Neuronal stem cell (in vitro differentiated cells): ENCODE measurements around the gene FN3K.
A peak's percentile ranks its signal among the peaks of the same experiment; 100 is the strongest.
"Not testable (repeated sequence)": the region's sequence is repeated elsewhere in the genome, so short reads cannot be mapped to it uniquely, and the experiment has no call there.

Experiments used
- DNase-seq: peaks from one replicate; pipeline ENCODE4 v3.0.0-alpha.2; 2013; ENCODE audit warnings: low spot score
- H2AFZ ChIP-seq: one replicate; pipeline ENCODE4 v1.6.1; 2013; ENCODE audit warnings: mild to moderate bottlenecking, low read length, inconsistent platforms
- H2AK5ac ChIP-seq: 2 replicates; pipeline ENCODE4 v1.6.1; 2013; ENCODE audit warnings: low read depth, mild to moderate bottlenecking, inconsistent platforms, low read length, moderate library complexity, mixed read lengths
- H2BK120ac ChIP-seq: 2 replicates; pipeline ENCODE4 v1.6.1; 2013; ENCODE audit warnings: low read depth, mild to moderate bottlenecking, inconsistent platforms, low read length, moderate library complexity, mixed read lengths
- H2BK12ac ChIP-seq: one replicate; pipeline ENCODE4 v1.6.1; 2013; ENCODE audit warnings: low read length, inconsistent platforms
- H2BK15ac ChIP-seq: 2 replicates; pipeline ENCODE4 v1.6.1; 2013; ENCODE audit warnings: mild to moderate bottlenecking, low read length, inconsistent platforms, mixed read lengths
- H2BK5ac ChIP-seq: one replicate; pipeline ENCODE4 v1.6.1; 2013; ENCODE audit warnings: inconsistent platforms, mild to moderate bottlenecking, low read length, moderate library complexity
- H3K14ac ChIP-seq: one replicate; pipeline ENCODE4 v1.6.1; 2013; ENCODE audit warnings: low read length, inconsistent platforms
- H3K18ac ChIP-seq: 2 replicates; pipeline ENCODE4 v1.6.1; 2013; ENCODE audit warnings: low read length, inconsistent platforms
- H3K23ac ChIP-seq: 2 replicates; pipeline ENCODE4 v1.6.1; 2013; ENCODE audit warnings: low read depth, mild to moderate bottlenecking, mixed read lengths, low read length, inconsistent platforms; ENCODE audit not compliant: poor library complexity
- H3K27ac ChIP-seq: replicated peaks from 3 replicates; pipeline ENCODE4 v1.5.1; 2013; ENCODE audit warnings: low read length, inconsistent platforms
- H3K27me3 ChIP-seq, 3 experiments: 2 replicates each; pipeline ENCODE4 v1.6.1; 2013; ENCODE audit warnings: low read length in 3 of 3, mild to moderate bottlenecking in 2 of 3, inconsistent platforms in 1 of 3, low read depth in 1 of 3, mixed read lengths in 1 of 3, moderate library complexity in 1 of 3; ENCODE audit not compliant: control insufficient read depth in 3 of 3, insufficient read depth in 3 of 3
- H3K36me3 ChIP-seq, 2 donors: replicated peaks in 1 of 2; 2 replicates each; pipeline ENCODE4 v1.6.1; 2013; ENCODE audit warnings: low read length in 2 of 2; ENCODE audit not compliant: control insufficient read depth in 2 of 2, insufficient read depth in 2 of 2
- H3K4ac ChIP-seq: 2 replicates; pipeline ENCODE4 v1.6.1; 2013; ENCODE audit warnings: inconsistent platforms, mild to moderate bottlenecking, low read length, moderate library complexity
- H3K4me1 ChIP-seq, 2 donors: 1 replicate in 1 of 2; 2 replicates in 1 of 2; pipeline ENCODE4 v1.6.1; 2013; ENCODE audit warnings: low read length in 2 of 2, low read depth in 1 of 2; ENCODE audit not compliant: control insufficient read depth in 2 of 2, insufficient read depth in 1 of 2
- H3K4me2 ChIP-seq: one replicate; pipeline ENCODE4 v1.6.1; 2013; ENCODE audit warnings: mild to moderate bottlenecking, low read length, inconsistent platforms; ENCODE audit not compliant: insufficient read depth, poor library complexity, severe bottlenecking
- H3K4me3 ChIP-seq, 2 donors: 2 replicates each; pipeline ENCODE4 v1.5.1; 2013; ENCODE audit warnings: low read length in 2 of 2, mild to moderate bottlenecking in 2 of 2, inconsistent platforms in 1 of 2, moderate library complexity in 1 of 2
- H3K79me1 ChIP-seq: one replicate; pipeline ENCODE4 v1.6.1; 2013; ENCODE audit warnings: low read depth, mild to moderate bottlenecking, inconsistent platforms, low read length, moderate library complexity
- H3K9ac ChIP-seq: one replicate; pipeline ENCODE4 v1.6.1; 2013; ENCODE audit warnings: mild to moderate bottlenecking, low read depth, low read length, inconsistent platforms; ENCODE audit not compliant: poor library complexity
- H3K9me3 ChIP-seq, 2 donors: replicated peaks in 1 of 2; 2 replicates each; pipeline versions ENCODE3 to v1.6.1; 2013; ENCODE audit warnings: low read length in 2 of 2, mild to moderate bottlenecking in 2 of 2, inconsistent platforms in 1 of 2, low read depth in 1 of 2, mixed read lengths in 1 of 2, moderate library complexity in 1 of 2; ENCODE audit not compliant: control insufficient read depth in 2 of 2, insufficient read depth in 1 of 2
- H4K8ac ChIP-seq: one replicate; pipeline ENCODE4 v1.6.1; 2013; ENCODE audit warnings: low read depth, mild to moderate bottlenecking, inconsistent platforms, low read length, moderate library complexity
- H4K91ac ChIP-seq: one replicate; pipeline ENCODE4 v1.6.1; 2013; ENCODE audit warnings: low read length, low read depth, mild to moderate bottlenecking, inconsistent platforms; ENCODE audit not compliant: poor library complexity
- WGBS, 2 donors: extraction: QIAGEN DNeasy Blood & Tissue Kit; methylation state at CpG; one replicate each; pipeline ENCODE4 v1.1.7; 2013; ENCODE audit warnings: missing lambda C conversion rate in 2 of 2, mixed read lengths in 1 of 2; ENCODE audit not compliant: insufficient read length in 2 of 2, insufficient replicate concordance in 1 of 2; ENCODE audit errors: extremely low coverage in 2 of 2; 5-methylcytosine and 5-hydroxymethylcytosine counted together

FN3K gene

GRCh38 chr17:82782657-82783207 is 47.3 kb downstream of the FN3K start:
- no peak overlapping the region for H2BK12ac ChIP-seq
- H2BK120ac ChIP-seq = no peak overlapping the region
- peak overlapping the region; percentile 23 for H3K23ac ChIP-seq
- no peak overlapping the region for H3K4ac ChIP-seq
- H4K8ac ChIP-seq = no peak overlapping the region
- peaks cover 0 to 2% of the 10 kb centered on the region in 2 donors for H3K4me1 ChIP-seq
- H2BK15ac ChIP-seq = peak overlapping the region; percentile 47
- peaks cover 20 to 68% of the 10 kb centered on the region in 2 donors for H3K36me3 ChIP-seq
- H3K9ac ChIP-seq = peak overlapping the region; percentile 47
- peaks cover 15% of the 10 kb centered on the region for H3K79me1 ChIP-seq
- no peak overlapping the region for H4K91ac ChIP-seq
- H3K14ac ChIP-seq = peak overlapping the region; percentile 84
- H2AK5ac ChIP-seq = peak overlapping the region; percentile 43
- H3K9me3 ChIP-seq = no peaks in the 10 kb centered on the region
- no peak overlapping the region for H3K27ac ChIP-seq
- peak overlapping the region in 1 of 2 donors; percentile 22 for H3K4me3 ChIP-seq
- no CpG with 5 or more reads among the region's 42 CpGs for WGBS, 2 donors
- H3K18ac ChIP-seq = peak overlapping the region; percentile 19
- no peak overlapping the region for H2AFZ ChIP-seq
- peak overlapping the region; percentile 71 for H2BK5ac ChIP-seq
- H3K27me3 ChIP-seq = no peaks in the 10 kb centered on the region
- no peak for DNase-seq
- no peak overlapping the region for H3K4me2 ChIP-seq

DNA sequence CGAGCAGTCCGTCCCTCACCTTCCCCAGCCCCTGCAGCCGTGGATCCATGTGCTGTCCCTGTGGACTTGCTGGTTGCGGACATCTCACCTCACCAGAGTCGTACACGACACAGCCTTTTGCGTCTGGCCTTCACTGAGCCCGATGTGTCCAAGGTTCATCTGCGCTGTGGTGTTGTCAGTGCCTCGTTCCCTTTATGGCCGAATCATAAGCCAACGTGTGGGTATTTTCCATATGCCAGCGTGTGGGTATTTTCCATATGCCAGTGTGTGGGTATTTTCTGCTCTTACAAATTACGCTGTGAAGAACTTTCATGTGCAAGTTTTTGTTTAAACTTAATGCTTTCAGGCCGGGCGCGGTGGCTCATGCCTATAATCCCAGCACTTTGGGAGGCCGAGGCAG is 48.1 kb downstream of the FN3K start:
- H3K4me2 ChIP-seq = no peak overlapping the region
- H3K14ac ChIP-seq = no peak overlapping the region
- no peak overlapping the region for H3K23ac ChIP-seq
- peak overlapping the region; percentile 86 for H4K8ac ChIP-seq
- DNase-seq = no peak
- H2BK120ac ChIP-seq = no peak overlapping the region
- H3K27ac ChIP-seq = no peak overlapping the region
- no CpG with 5 or more reads among the region's 18 CpGs for WGBS, 2 donors
- H3K4me3 ChIP-seq = no peak overlapping the region
- no peak overlapping the region for H2BK5ac ChIP-seq
- no peak overlapping the region for H2BK15ac ChIP-seq
- no peak overlapping the region for H3K4ac ChIP-seq
- H2BK12ac ChIP-seq = no peak overlapping the region
- H3K36me3 ChIP-seq = peaks cover 20 to 67% of the 10 kb centered on the region in 2 donors
- H2AK5ac ChIP-seq = no peak overlapping the region
- H2AFZ ChIP-seq = no peak overlapping the region
- peaks cover 15% of the 10 kb centered on the region for H3K79me1 ChIP-seq
- H3K9ac ChIP-seq = no peak overlapping the region
- H3K9me3 ChIP-seq = no peaks in the 10 kb centered on the region
- no peaks in the 10 kb centered on the region for H3K27me3 ChIP-seq
- H3K4me1 ChIP-seq = peaks cover 0 to 2% of the 10 kb centered on the region in 2 donors
- H4K91ac ChIP-seq = no peak overlapping the region
- H3K18ac ChIP-seq = no peak overlapping the region

DNA sequence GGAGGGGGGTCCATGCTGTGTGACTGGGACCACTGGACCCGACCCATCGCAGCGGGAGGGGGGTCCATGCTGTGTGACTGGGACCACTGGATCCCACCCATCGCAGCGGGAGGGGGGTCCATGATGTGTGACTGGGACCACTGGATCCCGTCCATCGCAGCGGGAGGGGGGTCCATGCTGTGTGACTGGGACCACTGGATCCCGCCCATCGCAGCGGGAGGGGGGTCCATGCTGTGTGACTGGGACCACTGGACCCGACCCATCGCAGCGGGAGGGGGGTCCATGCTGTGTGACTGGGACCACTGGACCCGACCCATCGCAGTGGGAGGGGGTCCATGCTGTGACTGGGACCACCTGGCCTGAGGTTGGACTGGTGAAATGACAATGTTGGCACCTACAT is 50.2 kb downstream of the FN3K start:
- H2AK5ac ChIP-seq, H3K23ac ChIP-seq, H3K9ac ChIP-seq, H3K9me3 ChIP-seq, H2AFZ ChIP-seq, DNase-seq, H3K4ac ChIP-seq, H2BK5ac ChIP-seq, H4K91ac ChIP-seq, H3K18ac ChIP-seq, H3K4me2 ChIP-seq, H2BK15ac ChIP-seq, H3K14ac ChIP-seq, H3K27ac ChIP-seq, H3K4me1 ChIP-seq, H4K8ac ChIP-seq, H3K4me3 ChIP-seq, H3K27me3 ChIP-seq, H2BK120ac ChIP-seq, H2BK12ac ChIP-seq: not testable (repeated sequence)
- Histone ChIP-seq H3K79me1 (peaks cover 26% of the 10 kb centered on the region), H3K36me3 (peaks cover 20 to 77% of the 10 kb centered on the region in 2 donors)
- no CpG with 5 or more reads among the region's 16 CpGs for WGBS, 2 donors

- Histone ChIP-seq H3K23ac (peak overlapping the region; percentile 67), H4K91ac (no peak overlapping the region), H3K4me1 (peaks cover 0 to 2% of the 10 kb centered on the region in 2 donors), H2AK5ac (no peak overlapping the region), H2AFZ (no peak overlapping the region), H3K27me3 (no peaks in the 10 kb centered on the region), H3K18ac (peak overlapping the region; percentile 80), H3K4me2 (no peak overlapping the region), H3K9me3 (peaks cover 0 to 1% of the 10 kb centered on the region in 2 donors), H3K4me3 (no peak overlapping the region), H2BK120ac (no peak overlapping the region), H2BK5ac (no peak overlapping the region), H3K14ac (no peak overlapping the region), H3K4ac (no peak overlapping the region), H3K36me3 (peaks cover 22 to 81% of the 10 kb centered on the region in 2 donors), H3K9ac (peak overlapping the region; percentile 74), H2BK15ac (no peak overlapping the region), H3K27ac (no peak overlapping the region), H3K79me1 (peaks cover 29% of the 10 kb centered on the region), H2BK12ac (no peak overlapping the region), H4K8ac (no peak overlapping the region)
- whole genome bisulfite sequencing, 2 donors = no CpG with 5 or more reads among the region's 10 CpGs
- no peak for DNase-seq
These were observed 51.0 kb downstream of the FN3K start for GRCh38 chr17:82786427-82786826.
